GM21423 (cell line): ENCODE results near the gene RAB5A.
"Not testable (repeated sequence)": the region's sequence is repeated elsewhere in the genome, so short reads cannot be mapped to it uniquely, and the experiment has no call there.

Experiments used
- ATAC-seq: cut with Tn5 transposase; IDR thresholded peaks from one replicate; pipeline ENCODE4 v1.9.1; 2021; ENCODE audit warnings: mild to moderate bottlenecking, moderate library complexity; ENCODE audit not compliant: unreplicated experiment

Gene RAB5A, protein sequence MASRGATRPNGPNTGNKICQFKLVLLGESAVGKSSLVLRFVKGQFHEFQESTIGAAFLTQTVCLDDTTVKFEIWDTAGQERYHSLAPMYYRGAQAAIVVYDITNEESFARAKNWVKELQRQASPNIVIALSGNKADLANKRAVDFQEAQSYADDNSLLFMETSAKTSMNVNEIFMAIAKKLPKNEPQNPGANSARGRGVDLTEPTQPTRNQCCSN

DNA sequence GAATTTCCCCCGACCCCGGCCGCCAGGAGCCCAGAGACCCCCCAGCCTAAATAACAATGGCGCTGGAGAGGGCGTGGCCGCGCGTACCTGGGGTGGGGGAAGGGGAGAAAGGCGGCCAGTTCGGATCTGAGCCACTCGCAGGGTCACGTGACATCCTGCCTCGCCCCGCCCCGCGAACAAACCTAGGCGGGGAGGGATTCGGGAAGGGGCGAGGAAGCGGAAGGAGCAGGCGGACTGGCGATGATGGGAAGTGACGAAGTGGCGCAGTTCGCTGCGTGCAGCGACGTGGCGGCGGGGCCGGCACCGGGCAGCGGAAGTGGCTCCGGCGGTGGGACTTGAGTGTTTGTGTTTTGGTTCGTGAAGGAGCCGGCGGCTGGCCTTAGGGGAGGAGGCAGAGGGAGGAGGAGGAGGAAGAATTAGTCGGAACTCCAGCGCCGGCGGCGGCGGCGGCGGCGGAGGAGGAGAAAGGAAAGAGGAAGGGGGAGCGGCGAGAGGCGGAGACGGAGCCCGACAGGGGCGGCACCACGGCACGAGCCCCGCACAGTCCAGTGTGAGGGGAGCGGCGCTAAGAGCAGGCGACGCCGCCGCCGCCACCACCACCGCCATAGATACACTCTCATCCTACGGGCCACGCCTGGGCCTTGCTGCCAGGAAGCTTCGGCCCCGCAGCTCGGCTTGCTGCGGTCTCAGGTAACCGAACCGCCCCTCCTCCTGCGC, at the start of gene RAB5A:
RAB5A (plus strand) TSS at position 266 of the 717 bp plus-strand sequence. CDS start 3,802 bp downstream, outside the sequence.
- peak; percentile 94 for ATAC-seq

DNA sequence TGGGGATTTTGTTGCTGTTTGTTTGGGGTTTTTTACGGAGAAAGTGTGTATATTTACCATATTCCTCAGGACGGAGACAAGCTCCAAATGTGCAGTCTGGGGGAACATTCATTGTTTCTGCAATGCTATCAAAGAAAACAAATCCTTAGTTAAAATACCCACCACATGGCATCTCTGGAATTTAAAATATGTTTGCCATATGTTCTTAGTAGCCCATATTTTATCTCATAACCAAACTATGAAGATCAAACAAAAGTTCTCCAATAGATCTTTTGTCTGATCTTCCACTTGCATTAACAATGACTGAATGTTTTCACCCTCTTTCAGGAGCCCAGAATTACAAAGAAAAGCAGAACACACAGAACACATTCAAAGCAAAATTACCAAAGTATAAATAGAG, 48.2 kb upstream of the RAB5A start:
- ATAC-seq = no peak

DNA sequence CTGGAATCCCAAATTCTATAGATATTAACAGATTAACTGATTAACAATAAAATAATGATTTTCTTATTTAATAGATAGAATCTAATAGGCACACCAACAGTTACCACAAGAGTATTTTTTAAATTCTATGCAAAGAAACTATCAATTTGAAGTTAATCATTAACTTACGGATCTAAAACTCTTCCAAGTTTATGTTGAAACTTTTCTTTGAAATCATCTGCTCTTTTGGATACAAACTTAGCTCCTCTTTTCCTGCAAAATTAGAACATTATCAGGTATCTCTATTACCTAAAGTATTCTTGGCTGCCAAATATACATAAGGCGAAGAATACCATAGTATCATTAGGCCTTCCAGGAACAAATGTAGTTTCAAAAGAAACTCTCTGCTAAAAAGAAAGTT, 47.6 kb upstream of the RAB5A start:
- no peak for ATAC-seq

DNA sequence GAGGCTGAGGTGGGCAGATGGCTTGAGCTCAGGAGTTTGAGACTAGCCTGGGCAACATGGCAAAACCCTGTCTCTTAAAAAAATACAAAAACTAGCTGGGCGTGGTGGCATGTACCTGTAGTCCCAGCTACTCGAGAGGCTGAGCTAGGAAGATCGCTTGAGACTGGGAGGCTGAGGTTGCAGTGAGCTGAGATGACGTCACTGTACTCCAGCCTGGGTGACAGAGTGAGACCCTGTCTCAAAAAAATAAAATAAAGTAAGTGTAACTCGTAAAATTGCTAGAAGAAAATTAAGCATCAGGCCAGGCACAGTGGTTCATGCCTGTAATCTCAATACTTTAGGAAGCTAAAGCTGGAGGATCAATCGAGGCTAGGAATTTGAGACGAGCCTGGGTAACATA, 47.1 kb upstream of the RAB5A start:
- not testable (repeated sequence) for ATAC-seq

DNA sequence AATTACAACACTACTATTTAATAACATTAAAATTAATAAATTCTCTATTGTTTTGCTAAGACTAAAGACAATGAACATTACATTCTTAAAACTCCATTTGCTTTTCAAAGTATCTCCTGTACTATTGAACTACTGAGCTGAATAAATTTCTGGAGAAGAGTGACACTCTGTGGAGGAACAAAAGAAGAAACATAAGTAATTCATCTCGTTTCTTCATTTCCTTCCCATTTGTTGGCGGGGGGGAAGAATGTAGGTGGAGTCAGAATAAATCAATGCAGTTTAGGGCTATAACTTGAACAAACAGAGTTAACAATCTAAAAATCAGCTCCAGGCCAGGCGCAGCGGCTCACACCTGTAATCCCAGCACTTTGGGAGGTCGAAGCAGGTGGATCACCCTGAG, 45.6 kb upstream of the RAB5A start:
- no peak for ATAC-seq

DNA sequence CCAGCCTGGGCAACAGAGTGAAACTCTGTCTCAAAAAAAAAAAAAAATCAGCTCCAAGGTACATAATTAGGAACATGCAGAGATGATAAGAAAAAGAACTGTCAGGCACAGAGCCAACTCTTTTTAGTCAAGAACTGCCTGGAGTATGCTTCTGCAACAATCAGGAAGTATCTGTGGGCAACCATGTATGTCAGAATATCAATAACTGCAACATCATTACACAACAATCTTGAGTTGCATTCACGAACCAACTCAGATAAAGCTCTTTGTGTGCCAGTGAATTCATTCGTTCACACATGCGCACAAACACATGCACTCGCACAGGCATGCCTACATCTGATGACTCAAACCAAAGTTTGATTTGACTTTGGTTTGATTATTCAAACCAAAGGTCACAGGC, 45.0 kb upstream of the RAB5A start:
- ATAC-seq = no peak

DNA sequence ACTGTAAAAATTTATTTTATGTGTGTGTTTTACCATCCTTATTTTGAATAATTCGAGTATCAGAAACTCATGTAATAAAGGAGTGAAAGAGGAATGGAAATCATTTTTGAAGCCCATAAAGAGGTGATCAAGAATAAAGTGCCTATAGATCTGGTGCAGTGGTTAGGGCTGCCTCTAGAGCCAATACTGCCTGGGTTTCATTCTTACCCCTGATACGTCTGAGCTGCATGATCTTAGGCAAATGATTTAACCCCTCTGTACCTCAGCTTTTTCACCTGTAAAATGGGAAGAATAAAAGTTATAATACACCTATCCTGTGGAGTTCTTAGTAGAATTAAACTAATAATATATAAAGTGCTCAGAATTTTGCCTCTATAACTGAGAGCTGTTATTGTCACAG, 43.2 kb upstream of the RAB5A start:
- no peak for ATAC-seq

DNA sequence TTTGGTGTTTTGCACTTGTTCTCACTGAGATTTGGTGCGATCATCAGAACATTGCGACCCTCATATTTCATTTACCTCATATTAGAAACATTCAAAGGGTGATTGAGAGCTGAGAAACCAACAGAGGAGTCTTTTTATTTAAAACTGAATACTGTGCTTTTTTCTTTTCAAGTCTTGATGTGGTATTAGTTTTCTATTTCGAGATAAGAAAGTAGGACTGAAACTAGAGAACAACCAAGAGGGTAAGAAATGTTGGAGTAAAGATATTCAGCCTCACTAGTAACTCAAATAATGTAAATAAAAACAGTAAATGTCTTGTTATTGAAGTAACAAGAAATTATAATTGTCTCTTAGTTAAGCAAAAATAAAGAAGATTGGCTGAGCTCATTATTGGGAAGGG, 39.4 kb upstream of the RAB5A start:
- ATAC-seq = no peak

DNA sequence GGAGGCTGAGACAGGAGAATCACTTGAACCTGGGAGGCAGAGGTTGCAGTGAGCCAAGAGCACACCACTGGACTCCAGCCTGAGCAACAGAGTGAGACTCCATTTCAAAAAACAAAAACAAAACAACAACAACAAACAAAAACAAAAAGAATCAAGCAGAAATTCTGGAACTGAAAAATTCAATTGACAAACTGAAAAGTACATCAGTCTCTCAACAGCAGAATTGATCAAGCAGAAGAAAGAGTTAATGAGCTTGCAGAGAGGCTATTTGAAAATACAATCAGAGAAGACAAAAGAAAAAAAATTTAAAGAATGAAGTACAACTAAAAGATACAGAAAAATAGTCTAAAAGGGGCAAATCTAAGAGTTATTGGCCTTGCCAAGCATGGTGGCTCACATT, 35.4 kb upstream of the RAB5A start:
- ATAC-seq = no peak

DNA sequence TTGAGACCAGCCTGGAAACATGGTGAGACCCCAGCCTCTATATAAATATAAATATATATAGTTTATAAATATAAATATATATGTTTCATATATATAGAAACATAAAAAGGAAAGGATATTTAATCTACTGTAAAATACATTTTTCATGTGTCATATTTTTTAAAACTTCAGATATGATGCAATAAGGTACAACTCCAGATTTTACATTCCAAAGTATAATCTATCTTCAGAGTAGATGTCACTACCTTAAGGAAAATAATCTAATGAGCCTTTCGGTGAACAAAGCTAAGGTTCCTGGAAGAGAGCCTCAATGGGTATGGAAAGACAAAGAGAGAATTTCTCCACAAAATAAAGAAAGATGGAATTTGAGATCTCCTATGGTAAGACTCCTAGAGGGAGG, 29.7 kb upstream of the RAB5A start:
- ATAC-seq = no peak

DNA sequence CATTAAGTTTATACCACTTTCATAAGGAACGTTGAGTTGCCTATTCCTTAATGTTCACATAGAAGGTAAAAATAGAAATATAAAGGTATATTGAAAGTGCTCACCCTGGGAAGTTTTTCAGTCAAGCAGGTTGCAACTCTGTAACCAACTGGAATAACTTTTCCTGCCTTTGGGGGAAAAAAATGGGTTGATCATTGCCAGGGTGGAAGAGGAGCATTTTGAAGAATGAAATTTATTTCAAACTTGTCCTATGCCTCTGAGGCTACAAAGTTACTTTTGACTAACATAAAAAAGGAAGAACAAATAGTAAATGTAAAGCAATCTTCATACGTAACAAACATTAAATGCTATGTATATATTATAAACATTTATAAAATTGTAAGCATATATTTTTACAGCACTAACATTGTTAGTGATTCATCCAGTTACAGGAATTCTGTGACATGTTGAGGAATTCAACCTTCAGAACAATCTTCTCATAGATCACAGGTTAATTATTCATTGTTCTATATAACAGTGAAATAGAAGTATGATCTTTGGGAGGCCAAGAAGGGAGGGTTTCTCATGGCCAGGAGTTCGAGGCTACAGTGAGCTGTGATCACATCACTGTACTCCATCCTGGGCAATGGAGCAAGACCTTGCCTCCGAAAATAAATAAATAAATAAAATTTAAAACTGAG, 26.4 kb upstream of the RAB5A start:
- no peak for ATAC-seq

DNA sequence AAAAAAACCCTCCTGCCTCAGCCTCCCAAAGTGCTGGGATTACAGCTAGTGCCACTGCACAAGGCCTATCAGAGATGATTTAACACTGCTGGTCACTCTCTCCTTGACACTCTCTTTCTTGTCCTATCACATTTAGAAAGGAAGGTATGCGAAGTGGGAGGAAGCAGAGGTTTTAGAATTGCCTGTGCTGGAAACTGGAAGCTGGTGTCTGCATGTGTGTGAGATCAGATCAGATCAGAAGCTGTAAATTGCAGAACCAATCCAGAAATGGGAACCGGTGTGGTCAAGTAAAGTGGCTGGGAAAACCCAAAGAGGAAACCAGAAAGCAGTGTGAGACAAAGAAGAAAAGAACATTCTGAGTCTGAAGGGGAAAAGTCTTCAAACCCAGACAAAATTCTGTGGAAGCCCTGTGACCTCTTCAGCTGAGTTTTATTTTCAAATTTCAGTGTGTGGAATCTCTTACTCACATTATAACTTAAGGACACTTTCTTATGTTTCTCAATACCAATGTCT, 15.7 kb upstream of the RAB5A start:
- peak; percentile 85 for ATAC-seq

DNA sequence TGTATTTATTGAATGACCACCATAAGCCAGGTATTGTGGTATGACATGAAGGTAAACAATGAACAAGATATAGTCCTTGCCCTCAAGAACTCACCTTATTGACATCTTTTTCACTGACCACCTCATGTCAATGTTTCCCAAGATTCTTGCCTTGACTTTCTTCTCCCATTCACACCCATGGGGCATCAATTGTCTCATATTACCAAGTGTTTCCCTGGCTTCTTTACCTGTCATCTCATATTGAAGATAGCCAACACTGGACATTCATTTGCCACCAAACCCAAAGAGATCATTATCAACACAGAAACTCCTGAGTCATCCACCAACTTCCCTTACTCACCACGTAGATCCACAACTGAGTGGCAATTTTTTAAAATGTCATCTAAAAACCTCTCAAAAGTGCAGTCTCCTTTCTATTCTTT, 15.1 kb upstream of the RAB5A start:
- ATAC-seq = peak; percentile 46

DNA sequence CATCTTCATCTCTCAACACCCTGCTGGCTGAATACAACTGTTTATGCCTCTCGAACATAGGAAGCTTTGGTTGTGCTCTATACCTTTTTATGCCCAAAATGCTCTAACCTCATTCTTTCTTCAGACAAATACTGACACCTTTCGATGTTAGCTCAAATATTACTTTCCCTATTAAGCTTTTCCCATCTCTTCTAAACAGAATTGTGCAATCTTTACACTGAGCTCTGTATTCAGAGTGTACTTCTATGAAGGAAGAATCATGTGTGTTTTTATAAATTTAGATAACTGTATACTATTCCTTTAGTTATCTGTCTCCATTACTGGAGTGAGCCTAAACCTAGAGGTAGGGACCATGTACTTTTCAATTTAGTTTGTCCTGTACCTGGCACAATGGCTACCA, 14.5 kb upstream of the RAB5A start:
- ATAC-seq = no peak

DNA sequence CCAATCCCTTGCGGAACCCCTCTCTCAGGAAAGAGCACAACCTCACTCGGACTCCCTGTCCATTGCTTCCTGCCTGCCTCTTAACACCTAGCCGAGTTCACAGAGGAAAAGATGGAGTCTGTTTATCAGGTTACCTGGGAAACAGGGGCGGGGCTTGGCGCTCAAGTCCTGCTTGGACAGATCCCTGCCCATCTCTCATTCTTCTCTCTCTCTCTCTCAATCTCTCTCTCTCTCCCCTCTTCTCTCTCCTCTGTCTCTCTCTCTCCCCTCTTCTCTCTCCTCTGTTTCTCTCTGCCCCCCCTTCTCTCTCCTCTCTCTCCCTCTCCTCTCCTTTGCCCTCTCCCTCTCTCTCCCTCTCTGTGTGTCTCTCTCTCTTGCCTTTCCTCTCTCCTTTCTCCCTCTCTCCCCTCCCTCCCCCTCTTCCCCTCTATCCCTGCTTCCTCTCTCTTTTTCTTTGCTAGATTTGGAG, 12.8 kb upstream of the RAB5A start, which contains the start of gene EFHB:
EFHB (minus strand) TSS at position 120 of the 469 bp plus-strand sequence. CDS start 199 bp downstream, outside the sequence.
- ATAC-seq = no peak

DNA sequence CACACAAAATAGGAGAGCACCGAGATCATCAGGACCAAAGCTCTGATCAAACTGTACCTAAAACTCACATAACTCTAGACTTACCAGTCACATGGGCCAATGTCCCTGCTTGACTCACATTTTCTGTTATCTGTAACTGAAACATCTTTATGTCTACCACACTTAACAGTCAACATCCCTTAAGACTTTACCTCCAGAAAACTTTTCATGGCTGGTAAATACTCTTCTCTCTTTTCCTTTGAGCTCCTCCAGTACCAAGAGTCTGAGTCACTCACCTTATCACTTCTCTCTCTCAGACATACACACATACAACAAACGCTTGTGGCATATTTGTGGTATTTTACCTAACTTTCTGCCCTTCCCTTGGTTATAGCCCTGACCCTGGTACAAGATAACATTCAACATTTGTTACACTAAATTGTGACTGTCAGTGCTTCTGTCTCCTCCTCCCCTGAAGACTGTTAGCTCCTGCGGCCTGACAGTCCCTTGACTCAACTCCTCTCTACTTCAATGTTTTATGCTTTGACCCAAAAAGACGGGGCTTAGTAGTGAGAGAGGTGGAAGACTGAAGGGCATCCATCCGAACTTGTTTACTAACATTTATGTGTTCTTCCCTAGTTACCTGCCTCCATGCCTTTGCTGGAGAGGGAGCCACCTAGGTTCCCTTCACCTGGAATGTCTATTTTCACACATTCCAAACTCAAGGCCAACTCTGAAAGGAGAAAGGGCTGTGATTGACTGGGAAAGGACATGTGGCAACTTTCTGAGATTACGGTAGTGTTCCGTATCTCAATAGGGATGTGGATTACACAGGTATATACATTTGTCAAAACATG, 9.2 kb upstream of the RAB5A start:
- ATAC-seq = no peak

DNA sequence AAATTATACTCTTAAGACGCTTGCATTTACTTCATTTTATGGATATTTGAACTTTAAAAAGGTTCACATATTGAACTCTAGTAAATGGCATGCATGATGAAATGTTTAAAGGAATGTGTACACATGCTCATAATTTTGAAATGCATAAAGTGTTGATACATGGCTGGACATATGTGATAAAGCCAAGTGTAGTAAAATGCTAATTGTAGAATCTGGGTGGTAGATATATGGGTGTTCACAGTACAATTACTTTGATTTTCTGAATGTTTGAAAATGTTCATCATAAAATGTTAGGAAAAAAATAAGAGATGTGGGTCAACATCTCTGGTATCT, 8.6 kb upstream of the RAB5A start:
- no peak for ATAC-seq

DNA sequence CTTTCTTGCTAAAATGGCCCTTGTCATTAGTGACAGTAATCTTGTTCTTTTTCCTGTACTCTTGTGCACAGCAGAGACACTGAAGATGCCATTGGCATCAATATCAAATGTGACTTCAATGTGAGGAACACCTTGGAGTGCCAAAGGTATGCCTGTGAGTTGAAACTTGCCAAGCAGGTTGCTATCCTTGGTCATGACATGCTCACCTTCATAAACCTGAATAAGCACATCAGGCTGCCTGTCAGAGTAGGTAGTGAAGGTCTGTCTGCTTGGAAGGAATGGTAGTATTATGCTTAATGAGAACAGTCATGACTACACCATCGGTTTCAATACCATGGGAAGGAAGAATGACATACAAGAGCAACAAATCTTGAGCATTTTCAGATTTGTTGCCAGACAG, 6.3 kb upstream of the RAB5A start:
- ATAC-seq = no peak

DNA sequence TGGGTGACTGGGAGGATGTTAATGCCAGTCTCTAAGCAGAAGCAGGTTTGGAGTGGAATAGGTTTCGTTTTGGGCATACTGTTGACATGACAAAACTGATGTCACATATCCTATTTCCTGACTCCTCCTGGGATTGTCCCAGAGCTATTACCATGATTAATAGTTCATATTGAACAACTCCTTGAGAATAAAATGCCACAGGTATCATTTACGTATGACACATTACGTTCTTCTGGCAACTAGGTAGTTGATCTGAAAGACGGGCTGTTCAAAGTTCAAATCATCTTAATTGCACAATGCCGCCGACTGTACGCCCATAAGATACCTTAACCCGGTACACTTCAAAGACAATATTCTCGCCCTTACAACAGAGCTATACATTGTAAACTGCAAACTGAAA, 1.4 kb upstream of the RAB5A start:
- no peak for ATAC-seq

DNA sequence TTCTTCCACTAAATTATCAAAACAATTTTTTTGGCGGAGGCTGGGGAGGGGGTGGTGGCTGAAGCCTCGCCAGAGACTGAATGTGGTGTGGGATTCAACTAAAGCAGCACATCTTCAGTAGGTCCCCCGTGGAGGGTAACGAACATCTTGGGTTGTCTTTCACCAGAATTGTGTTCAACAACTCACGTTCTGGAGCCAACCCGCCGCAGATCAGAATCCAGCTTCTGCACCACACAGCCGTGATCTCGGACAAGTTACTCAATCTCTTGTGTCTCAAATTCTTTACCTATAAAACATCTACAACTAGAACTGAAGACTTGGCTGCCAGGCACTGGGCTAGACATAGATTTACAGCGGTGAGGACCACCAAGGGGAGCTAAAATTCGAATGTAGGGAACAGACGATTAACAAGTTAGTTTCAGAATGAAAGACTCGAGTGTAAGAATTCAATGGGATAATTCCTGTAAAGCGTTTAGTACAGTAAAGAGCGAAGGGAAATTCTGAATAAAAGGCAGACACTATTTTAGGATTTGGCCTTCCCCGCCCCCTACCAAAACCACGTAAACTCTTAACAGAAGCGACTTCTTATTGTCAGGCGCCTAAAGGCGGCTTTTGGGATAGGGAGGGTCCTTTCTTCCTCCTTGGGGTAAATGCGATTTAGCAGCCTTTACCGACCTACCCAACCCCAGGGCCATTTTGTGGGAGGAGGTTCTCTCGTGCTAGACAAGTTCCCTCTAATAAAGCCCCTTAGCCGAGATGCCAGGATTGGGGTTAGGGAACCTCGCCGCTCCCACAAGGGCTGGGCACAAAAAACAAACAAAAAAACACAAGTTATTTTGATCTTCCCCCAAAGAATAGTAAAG, 697 bp upstream of the RAB5A start:
- ATAC-seq = peak; percentile 3
